GM12872 (cell line): ENCODE measurements around the gene CLBA1.

Experiments used
- TF ChIP-seq, protein P1 (sequence below): IDR thresholded peaks from 3 replicates; pipeline ENCODE4 v1.5.1; 2011; ENCODE audit warnings: low read depth, mild to moderate bottlenecking, low read length, moderate library complexity; ENCODE audit not compliant: insufficient read depth

CLBA1 gene

DNA sequence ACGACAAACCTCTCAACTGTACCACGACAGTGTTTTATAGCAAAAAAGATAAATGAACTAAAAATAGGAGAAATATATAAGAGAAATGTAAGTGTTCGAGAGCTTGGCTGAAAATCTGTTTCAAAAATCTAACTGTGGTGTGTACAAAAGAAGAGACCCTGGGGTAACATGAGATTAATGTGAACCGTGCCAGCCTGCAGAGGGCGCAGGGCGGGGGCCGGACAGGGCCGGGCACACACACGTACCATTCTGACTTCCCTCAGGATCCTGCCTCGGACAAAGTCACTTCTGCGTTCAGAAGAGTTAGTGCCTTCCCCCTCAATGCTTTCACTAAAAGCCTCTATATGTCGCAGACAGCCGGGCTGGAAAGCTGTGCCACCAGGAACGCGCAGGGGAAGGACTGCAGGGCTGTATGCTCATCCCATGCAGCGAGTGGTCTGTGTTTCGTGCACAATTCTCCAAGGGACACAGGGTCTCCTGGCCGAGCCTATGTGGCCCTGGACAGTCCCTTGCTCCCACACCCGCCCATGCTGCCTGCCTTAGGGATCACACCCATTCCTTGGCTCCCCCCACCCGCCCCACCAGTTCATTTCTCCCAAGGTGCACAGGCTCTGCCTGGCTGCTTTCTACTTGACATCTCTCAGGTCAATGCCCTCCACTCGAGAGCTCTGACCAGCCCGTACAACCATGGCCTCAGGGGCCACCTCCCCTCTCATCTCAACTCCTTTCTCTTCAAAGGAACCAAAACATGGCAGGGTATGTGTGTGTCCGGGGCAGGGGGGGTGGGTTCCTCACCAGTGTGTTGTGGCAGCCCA, 26.8 kb downstream of the CLBA1 start:
- TF ChIP-seq, protein P1, sequence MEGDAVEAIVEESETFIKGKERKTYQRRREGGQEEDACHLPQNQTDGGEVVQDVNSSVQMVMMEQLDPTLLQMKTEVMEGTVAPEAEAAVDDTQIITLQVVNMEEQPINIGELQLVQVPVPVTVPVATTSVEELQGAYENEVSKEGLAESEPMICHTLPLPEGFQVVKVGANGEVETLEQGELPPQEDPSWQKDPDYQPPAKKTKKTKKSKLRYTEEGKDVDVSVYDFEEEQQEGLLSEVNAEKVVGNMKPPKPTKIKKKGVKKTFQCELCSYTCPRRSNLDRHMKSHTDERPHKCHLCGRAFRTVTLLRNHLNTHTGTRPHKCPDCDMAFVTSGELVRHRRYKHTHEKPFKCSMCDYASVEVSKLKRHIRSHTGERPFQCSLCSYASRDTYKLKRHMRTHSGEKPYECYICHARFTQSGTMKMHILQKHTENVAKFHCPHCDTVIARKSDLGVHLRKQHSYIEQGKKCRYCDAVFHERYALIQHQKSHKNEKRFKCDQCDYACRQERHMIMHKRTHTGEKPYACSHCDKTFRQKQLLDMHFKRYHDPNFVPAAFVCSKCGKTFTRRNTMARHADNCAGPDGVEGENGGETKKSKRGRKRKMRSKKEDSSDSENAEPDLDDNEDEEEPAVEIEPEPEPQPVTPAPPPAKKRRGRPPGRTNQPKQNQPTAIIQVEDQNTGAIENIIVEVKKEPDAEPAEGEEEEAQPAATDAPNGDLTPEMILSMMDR: 0 out of 3 replicates have a peak, but pooled peaks have one; percentile 13

DNA sequence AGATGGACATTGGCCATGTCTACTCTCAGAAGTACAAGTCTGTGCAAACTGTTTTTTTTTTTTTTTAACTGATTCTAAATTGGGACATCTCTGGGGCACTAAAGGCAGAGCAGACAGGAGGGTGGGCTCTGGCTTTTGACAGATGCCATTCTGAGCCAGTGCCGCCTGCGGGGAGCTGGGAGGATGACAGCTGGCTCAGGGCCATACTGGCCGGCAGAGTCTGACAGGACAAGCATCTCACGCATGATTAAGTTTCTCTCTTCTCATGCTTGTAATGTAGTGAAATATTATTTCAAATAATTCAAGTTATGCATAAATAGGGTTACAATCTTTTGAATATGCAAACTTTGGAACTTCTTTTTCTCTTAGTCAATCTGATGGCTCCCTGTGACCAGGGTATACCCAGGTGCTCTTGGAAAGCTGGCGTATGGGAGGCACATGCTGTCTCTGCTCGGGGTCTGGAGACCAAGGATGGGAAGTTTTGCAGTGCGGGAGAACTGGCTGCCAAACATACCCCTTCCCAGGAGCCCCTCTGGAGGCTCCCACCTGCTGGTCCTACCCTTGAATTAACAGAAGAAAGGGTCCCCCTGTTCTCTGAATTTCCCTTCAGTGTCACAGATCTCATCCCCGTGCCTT, 27.7 kb downstream of the CLBA1 start:
- TF ChIP-seq, protein P1: no peak

DNA sequence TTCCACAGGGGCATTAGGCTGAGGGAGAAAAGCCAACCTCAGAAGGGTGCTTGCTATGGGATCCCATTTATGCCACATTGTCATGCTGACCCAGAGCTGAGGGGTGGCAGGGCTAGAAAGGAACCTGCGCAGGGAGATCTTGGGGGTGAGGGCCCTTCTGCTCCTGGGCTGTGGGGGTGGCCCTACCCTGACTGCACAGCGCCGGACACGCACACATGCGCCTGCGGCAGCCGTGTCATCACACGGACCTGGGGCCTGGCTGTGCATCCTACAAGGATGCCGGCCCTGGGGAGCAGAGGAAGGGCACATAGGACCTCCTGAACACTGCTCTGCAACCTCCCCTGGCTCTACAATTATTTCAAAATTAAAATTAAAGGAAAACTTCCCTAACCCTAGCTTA, 28.4 kb downstream of the CLBA1 start:
- TF ChIP-seq, protein P1: no peak

DNA sequence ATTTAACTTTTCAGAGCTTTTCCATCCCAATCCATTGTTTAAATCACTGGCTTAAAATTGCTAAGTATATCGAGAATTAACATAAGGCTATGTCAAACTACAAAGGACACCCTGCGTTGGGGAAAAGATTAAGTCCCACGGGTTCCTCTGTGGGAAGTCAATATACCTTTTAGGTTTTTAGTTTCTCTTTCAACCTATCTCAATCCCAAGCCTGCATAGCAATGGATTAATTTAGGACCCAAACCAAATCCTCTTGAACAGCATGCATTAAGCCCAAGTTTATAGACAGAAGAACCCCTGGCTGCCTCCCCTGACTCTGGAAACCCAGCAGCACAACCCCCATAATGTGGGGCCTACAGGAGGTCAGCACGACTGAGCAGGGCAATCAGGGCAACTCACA, 29.0 kb downstream of the CLBA1 start:
- TF ChIP-seq, protein P1: no peak

DNA sequence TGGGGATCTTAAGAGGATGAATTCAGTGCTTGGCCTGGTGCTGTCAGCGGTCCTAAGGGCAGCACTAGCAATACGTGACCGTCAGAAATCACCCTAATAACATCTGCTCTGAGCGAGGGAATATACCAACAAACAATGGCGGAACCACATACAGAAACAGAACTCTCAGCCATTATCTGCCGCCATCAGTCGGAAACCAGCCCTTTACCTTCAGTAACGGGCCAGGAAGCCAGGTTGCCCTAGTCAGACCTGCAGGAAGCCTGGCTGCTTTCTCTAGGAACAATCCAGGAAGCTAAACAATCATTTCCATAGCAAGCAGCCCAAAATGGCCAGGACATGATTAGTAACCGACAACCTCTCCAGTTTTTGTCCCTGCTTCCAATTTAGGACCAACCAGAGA, 29.7 kb downstream of the CLBA1 start:
- TF ChIP-seq, protein P1: no peak

DNA sequence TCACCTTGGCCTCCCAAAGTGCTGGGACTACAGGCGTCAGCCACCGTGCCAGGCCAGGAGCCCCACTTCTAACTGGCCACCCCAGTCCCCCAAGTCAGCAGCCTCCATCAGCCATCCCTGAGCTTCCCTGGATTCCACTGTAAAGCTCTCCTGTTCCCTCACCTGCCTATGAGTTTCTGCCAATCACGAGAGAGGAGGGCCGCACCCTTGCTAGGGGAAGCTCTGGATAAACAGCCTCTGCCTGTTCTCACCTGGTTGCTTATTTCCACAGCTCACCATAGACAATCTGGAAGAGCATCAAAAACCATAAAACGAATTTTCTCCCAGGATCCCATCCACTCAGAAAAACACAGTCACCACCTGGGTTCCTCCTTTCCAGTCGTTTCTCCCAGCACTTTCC, 30.3 kb downstream of the CLBA1 start:
- TF ChIP-seq, protein P1: no peak

DNA sequence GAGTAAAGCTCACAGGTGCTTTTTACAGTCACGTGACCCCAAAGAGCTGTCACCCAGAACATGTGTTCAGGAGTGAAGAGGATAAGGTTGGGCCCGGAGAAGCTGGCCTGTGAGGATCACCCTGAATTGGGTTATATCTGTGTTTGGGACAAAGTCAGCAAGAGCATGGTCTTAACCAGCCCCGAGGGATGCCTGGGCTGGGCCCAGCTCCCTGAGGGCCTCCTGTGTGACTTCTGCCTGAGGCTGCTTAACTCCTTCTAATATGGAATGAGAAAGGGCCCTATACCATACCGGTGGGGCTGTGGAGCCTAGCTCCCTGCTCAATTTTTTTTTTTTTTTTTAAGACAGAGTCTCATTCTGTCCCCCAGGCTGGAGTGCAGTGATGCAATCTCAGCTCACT, 32.8 kb downstream of the CLBA1 start:
- TF ChIP-seq, protein P1: no peak
